Measurements from ENCODE around the gene NUP98. TPM values are rescaled to one million over a fixed set of nuclear protein-coding genes. Genes with fewer than 3 reads are reported as not detected.

NUP98 gene
- total and polyA plus RNA-seq, 2 of the 13 experiments (the other 11 are each of a cell fraction or from before 2014, with no cell fraction given) = 76.6 to 85.3 TPM

DNA sequence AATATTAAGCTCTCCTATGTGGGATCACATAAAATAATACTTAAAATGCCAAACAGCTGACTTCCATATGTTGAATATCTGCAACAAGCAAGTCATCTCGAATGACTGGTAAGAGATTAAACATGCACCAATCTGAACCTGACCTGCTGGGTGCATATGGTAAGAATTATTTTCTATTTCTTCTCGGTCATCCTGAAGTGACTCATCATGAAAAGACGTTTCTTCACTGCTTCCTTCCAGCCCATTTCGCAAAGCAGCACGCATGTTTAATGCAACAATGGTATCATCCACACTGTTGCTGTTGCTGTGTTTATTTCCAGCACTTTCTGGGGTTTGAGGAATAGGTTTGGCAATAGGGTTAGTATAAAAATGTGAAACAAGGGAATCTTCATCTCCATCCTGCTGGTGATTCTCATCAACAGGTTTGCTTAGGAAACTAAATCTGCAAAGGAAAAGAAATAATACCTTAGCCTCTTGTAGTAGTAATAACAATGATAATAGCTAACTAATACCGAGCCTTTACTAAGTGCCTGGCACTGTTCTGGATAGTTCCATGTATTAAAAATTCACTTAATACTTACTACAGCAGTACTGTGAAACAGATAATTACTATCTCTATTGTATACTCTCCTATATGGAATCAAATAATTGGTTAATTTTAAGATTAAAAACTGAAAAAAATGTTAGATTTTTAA lies 74.2 kb downstream of the NUP98 start:
- H3K27ac ChIP-seq (ENCODE audit: extremely low read length, insufficient read depth, low read length) = no peak overlapping the region
- ChIA-PET CTCF (ENCODE audit: low intra/inter-chr PET ratio, low total read pairs) (no interaction called here), POLR2A (no interaction called here)
- in situ Hi-C loops (cut with HindIII; ENCODE audit: extremely low pct_ligation_motif_present, low pct_unique_long_range_greater_than_20kb) = no loop called here
- no peak for ATAC-seq
- no peaks in the 10 kb centered on the region for H3K27me3 ChIP-seq (ENCODE audit: control insufficient read depth in 1 of 2, insufficient read depth in 2 of 2, low read length in 2 of 2)
- 97% methylated on average over 6 of the region's 6 CpGs for WGBS (ENCODE audit: low lambda C conversion rate)
- H4K20me1 ChIP-seq (ENCODE audit: insufficient read depth, low read length) = no peaks in the 10 kb centered on the region
- intact Hi-C loops (cut with micrococcal nuclease; ENCODE audit: unreplicated experiment) = no loop called here
- H3K4me2 ChIP-seq (ENCODE audit: low read depth, low read length) = no peak overlapping the region
- no peak overlapping the region for H2AFZ ChIP-seq (ENCODE audit: low read length)
- H3K9ac ChIP-seq (ENCODE audit: insufficient read depth, low read depth, low read length) = no peak overlapping the region
- FAIRE-seq = no peak
- DNase-seq (ENCODE audit: low spot score) = no peak
- BruUV-seq (replicated peaks) = no TSS peak
- no peak overlapping the region for H3K4me3 ChIP-seq (replicated peaks in 1 of 3; ENCODE audit: insufficient read depth in 1 of 3, low read depth in 2 of 3, low read length in 3 of 3)
- H3K79me2 ChIP-seq (ENCODE audit: insufficient read depth, low read length) = no peaks in the 10 kb centered on the region
- no peaks in the 10 kb centered on the region for H3K9me3 ChIP-seq (ENCODE audit: low read length)
- H3K36me3 ChIP-seq (replicated peaks in 1 of 2; ENCODE audit: control insufficient read depth in 1 of 2, insufficient read depth in 2 of 2, low read length in 2 of 2) = peaks cover 34 to 72% of the 10 kb centered on the region in 2 experiments
- H3K4me1 ChIP-seq (ENCODE audit: insufficient read depth, low read length) = no peaks in the 10 kb centered on the region
- TF ChIP-seq HES4 (CRISPR knock-in tag; IDR thresholded peaks at IDR 0.05; ENCODE audit: borderline replicate concordance) (no peak), ZNF761 (CRISPR knock-in tag; conservative IDR thresholded peaks at IDR 0.05) (no peak), ZNF136 (CRISPR knock-in tag; IDR thresholded peaks at IDR 0.05; ENCODE audit: low read depth) (no peak), ZNF292 (CRISPR knock-in tag; IDR thresholded peaks at IDR 0.05; ENCODE audit: borderline replicate concordance, low read depth) (no peak), NFRKB (IDR thresholded peaks at IDR 0.05) (no peak), ZNF20 (CRISPR knock-in tag; IDR thresholded peaks at IDR 0.05) (no peak), NCOR1 (IDR thresholded peaks at IDR 0.05; ENCODE audit: borderline replicate concordance, low read length) (no peak), ZNF674 (CRISPR knock-in tag; IDR thresholded peaks at IDR 0.05; ENCODE audit: low read depth) (no peak), ZNF17 (CRISPR knock-in tag; IDR thresholded peaks at IDR 0.05) (no peak), ZNF777 (CRISPR knock-in tag; IDR thresholded peaks at IDR 0.05) (no peak), SOX5 (CRISPR knock-in tag; IDR thresholded peaks at IDR 0.05; ENCODE audit: borderline replicate concordance) (no peak), TGIF2 (CRISPR knock-in tag; IDR thresholded peaks at IDR 0.05) (no peak)
- TF ChIP-seq, protein P1, sequence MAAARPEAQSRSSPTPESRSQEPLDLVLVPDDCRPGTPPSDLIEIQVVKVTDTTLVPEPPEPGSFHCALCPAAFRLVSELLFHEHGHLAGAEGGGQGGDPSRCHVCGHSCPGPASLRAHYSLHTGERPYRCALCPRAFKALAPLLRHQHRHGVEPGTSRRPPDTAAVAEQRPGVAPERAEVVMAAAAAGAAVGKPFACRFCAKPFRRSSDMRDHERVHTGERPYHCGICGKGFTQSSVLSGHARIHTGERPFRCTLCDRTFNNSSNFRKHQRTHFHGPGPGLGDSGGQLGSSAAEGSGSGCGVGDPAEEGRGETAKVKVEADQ (CRISPR knock-in tag; IDR thresholded peaks at IDR 0.05; ENCODE audit: borderline replicate concordance) = no peak
- TF ChIP-seq, protein P2, sequence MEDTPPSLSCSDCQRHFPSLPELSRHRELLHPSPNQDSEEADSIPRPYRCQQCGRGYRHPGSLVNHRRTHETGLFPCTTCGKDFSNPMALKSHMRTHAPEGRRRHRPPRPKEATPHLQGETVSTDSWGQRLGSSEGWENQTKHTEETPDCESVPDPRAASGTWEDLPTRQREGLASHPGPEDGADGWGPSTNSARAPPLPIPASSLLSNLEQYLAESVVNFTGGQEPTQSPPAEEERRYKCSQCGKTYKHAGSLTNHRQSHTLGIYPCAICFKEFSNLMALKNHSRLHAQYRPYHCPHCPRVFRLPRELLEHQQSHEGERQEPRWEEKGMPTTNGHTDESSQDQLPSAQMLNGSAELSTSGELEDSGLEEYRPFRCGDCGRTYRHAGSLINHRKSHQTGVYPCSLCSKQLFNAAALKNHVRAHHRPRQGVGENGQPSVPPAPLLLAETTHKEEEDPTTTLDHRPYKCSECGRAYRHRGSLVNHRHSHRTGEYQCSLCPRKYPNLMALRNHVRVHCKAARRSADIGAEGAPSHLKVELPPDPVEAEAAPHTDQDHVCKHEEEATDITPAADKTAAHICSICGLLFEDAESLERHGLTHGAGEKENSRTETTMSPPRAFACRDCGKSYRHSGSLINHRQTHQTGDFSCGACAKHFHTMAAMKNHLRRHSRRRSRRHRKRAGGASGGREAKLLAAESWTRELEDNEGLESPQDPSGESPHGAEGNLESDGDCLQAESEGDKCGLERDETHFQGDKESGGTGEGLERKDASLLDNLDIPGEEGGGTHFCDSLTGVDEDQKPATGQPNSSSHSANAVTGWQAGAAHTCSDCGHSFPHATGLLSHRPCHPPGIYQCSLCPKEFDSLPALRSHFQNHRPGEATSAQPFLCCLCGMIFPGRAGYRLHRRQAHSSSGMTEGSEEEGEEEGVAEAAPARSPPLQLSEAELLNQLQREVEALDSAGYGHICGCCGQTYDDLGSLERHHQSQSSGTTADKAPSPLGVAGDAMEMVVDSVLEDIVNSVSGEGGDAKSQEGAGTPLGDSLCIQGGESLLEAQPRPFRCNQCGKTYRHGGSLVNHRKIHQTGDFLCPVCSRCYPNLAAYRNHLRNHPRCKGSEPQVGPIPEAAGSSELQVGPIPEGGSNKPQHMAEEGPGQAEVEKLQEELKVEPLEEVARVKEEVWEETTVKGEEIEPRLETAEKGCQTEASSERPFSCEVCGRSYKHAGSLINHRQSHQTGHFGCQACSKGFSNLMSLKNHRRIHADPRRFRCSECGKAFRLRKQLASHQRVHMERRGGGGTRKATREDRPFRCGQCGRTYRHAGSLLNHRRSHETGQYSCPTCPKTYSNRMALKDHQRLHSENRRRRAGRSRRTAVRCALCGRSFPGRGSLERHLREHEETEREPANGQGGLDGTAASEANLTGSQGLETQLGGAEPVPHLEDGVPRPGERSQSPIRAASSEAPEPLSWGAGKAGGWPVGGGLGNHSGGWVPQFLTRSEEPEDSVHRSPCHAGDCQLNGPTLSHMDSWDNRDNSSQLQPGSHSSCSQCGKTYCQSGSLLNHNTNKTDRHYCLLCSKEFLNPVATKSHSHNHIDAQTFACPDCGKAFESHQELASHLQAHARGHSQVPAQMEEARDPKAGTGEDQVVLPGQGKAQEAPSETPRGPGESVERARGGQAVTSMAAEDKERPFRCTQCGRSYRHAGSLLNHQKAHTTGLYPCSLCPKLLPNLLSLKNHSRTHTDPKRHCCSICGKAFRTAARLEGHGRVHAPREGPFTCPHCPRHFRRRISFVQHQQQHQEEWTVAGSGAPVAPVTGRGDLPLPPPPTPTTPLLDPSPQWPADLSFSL (CRISPR knock-in tag; IDR thresholded peaks at IDR 0.05) = no peak
- TF ChIP-seq, protein P3, sequence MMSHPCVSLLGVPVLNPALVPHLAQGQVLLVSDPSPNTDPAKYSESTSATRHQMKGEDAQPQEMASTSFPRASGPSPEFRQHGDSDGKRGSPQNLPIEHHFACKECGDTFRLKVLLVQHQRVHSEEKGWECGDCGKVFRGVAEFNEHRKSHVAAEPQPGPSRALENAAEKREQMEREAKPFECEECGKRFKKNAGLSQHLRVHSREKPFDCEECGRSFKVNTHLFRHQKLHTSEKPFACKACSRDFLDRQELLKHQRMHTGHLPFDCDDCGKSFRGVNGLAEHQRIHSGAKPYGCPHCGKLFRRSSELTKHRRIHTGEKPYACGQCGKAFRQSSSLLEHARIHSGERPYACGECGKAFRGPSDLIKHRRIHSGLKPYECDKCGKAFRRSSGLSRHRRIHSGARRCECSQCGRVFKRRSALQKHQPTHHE (CRISPR knock-in tag; IDR thresholded peaks at IDR 0.05; ENCODE audit: borderline replicate concordance) = no peak
